ENCODE data around the gene TICAM2. TPM values are rescaled to one million over a fixed set of nuclear protein-coding genes. Genes with fewer than 3 reads are reported as not detected.

TICAM2 gene
- total and polyA plus RNA-seq, 10 of the 15 experiments (the other 5 are each of a cell fraction or from before 2014, with no cell fraction given), result 0.14 to 7.0 (median 2.9) TPM

- TF ChIP-seq PRDM15 (CRISPR knock-in tag; IDR thresholded peaks at IDR 0.05) (no peak), CBFB (IDR thresholded peaks at IDR 0.05; ENCODE audit: low read depth) (peak; percentile 84), BACH1 (IDR thresholded peaks at IDR 0.05; ENCODE audit: borderline replicate concordance) (peak; percentile 70), RAD21 (IDR thresholded peaks at IDR 0.05; ENCODE audit: insufficient read depth, low read depth, low read length) (no peak), MEF2B (IDR thresholded peaks at IDR 0.05; ENCODE audit: partially characterized antibody, poor library complexity, severe bottlenecking) (no peak), FOXM1 (IDR thresholded peaks at IDR 0.05; ENCODE audit: low read depth, low read length) (peak; percentile 63; the same call in 1 of the 2 replicates), CTCF (IDR thresholded peaks at IDR 0.05 in 2 of 3, conservative IDR thresholded peaks at IDR 0.05 in 1 of 3; ENCODE audit: control insufficient read depth in 2 of 3, extremely low read depth in 1 of 3, insufficient read depth in 1 of 3, low read depth in 3 of 3, low read length in 3 of 3) (peak in 2 of 3 experiments; percentile 4 to 21; a peak in 1 of 6 replicates), GATAD2B (conservative IDR thresholded peaks at IDR 0.05; ENCODE audit: low read depth) (peak; percentile 93), HDGF (IDR thresholded peaks at IDR 0.05) (no peak), SRF (IDR thresholded peaks at IDR 0.05; ENCODE audit: low read depth in 2 of 2, low read length in 2 of 2) (no peak), ZBTB33 (IDR thresholded peaks at IDR 0.05) (no peak), EGR1 (IDR thresholded peaks at IDR 0.05; ENCODE audit: borderline replicate concordance in 1 of 2, low read depth in 2 of 2, low read length in 2 of 2) (peak in 1 of 2 experiments; percentile 21; a peak in 1 of 3 replicates), RELA (IDR thresholded peaks at IDR 0.05; ENCODE audit: borderline replicate concordance, partially characterized antibody) (peak; percentile 79), SIX5 (IDR thresholded peaks at IDR 0.05; ENCODE audit: low read depth, low read length, severe bottlenecking) (no peak)
- TF ChIP-seq, protein P1, sequence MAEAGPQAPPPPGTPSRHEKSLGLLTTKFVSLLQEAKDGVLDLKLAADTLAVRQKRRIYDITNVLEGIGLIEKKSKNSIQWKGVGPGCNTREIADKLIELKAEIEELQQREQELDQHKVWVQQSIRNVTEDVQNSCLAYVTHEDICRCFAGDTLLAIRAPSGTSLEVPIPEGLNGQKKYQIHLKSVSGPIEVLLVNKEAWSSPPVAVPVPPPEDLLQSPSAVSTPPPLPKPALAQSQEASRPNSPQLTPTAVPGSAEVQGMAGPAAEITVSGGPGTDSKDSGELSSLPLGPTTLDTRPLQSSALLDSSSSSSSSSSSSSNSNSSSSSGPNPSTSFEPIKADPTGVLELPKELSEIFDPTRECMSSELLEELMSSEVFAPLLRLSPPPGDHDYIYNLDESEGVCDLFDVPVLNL (IDR thresholded peaks at IDR 0.05; ENCODE audit: low read depth, low read length), result no peak
- TF ChIP-seq, protein P2, sequence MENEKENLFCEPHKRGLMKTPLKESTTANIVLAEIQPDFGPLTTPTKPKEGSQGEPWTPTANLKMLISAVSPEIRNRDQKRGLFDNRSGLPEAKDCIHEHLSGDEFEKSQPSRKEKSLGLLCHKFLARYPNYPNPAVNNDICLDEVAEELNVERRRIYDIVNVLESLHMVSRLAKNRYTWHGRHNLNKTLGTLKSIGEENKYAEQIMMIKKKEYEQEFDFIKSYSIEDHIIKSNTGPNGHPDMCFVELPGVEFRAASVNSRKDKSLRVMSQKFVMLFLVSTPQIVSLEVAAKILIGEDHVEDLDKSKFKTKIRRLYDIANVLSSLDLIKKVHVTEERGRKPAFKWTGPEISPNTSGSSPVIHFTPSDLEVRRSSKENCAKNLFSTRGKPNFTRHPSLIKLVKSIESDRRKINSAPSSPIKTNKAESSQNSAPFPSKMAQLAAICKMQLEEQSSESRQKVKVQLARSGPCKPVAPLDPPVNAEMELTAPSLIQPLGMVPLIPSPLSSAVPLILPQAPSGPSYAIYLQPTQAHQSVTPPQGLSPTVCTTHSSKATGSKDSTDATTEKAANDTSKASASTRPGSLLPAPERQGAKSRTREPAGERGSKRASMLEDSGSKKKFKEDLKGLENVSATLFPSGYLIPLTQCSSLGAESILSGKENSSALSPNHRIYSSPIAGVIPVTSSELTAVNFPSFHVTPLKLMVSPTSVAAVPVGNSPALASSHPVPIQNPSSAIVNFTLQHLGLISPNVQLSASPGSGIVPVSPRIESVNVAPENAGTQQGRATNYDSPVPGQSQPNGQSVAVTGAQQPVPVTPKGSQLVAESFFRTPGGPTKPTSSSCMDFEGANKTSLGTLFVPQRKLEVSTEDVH (IDR thresholded peaks at IDR 0.05; ENCODE audit: low read depth, partially characterized antibody), result no peak
Observed at GRCh38 chr5:115601701-115602590, at the start of gene TICAM2 (continued).

All from GM12878 (cell line).